Gastrocnemius medialis (tissue), 4 donors: ENCODE data around the gene NR1I2. TPM values are rescaled to one million over a fixed set of nuclear protein-coding genes. Genes with fewer than 3 reads are reported as not detected.

ENCODE experiments used
- ATAC-seq, 2 donors: fragments of 150-250 bp; one replicate each; pipeline ENCODE4 v1.9.1; 2016
- DNase-seq, 2 donors: peaks; one replicate each; pipeline ENCODE4 v3.0.0-alpha.2; 2019
- H3K27ac ChIP-seq, 4 donors: fragments of 200-600 bp; sonication (generic); 1 replicate in 1 of 4; 2 replicates in 3 of 4; pipeline ENCODE4 v1.5.1; 2016 to 2018; ENCODE audit warnings: mild to moderate bottlenecking in 2 of 4, moderate library complexity in 1 of 4
- H3K27me3 ChIP-seq, 3 donors: fragments of 200-600 bp; sonication (generic) in 2 of 3; 1 replicate in 1 of 3; 2 replicates in 2 of 3; pipeline versions ENCODE4 v1.5.1 to v1.6.0; 2016 to 2019; ENCODE audit warnings: mild to moderate bottlenecking in 1 of 3, moderate library complexity in 1 of 3
- H3K36me3 ChIP-seq, 2 donors: fragments of 200-600 bp; sonication (generic) in 1 of 2; one replicate each; pipeline ENCODE4 v1.5.1; 2017 to 2018
- H3K4me1 ChIP-seq, 2 donors: fragments of 200-600 bp; sonication (generic) in 1 of 2; one replicate each; pipeline ENCODE4 v1.5.1; 2016 to 2017; ENCODE audit warnings: mild to moderate bottlenecking in 2 of 2
- H3K4me3 ChIP-seq, 4 donors: fragments of 200-600 bp; sonication (generic) in 3 of 4; 1 replicate in 1 of 4; 2 replicates in 3 of 4; pipeline ENCODE4 v1.5.1; 2016 to 2019; ENCODE audit warnings: mild to moderate bottlenecking in 2 of 4
- H3K9me3 ChIP-seq, 3 donors: fragments of 200-600 bp; sonication (generic) in 2 of 3; 1 replicate in 1 of 3; 2 replicates in 2 of 3; pipeline ENCODE4 v1.5.1; 2016 to 2019
- CTCF ChIP-seq, 5 experiments: fragments of 450-650 bp in 3 of 5; fragments of 200-600 bp in 2 of 5; sonication (generic) in 2 of 5; IDR thresholded peaks in 4 of 5; conservative IDR thresholded peaks in 1 of 5; 1 replicate in 4 of 5; 2 replicates in 1 of 5; pipeline ENCODE4 v1.5.1; 2016 to 2019; ENCODE audit warnings: antibody characterized with exemption in 5 of 5, mild to moderate bottlenecking in 3 of 5, moderate library complexity in 3 of 5
- POLR2A ChIP-seq, 2 donors: fragments of 450-650 bp; IDR thresholded peaks; one replicate each; pipeline ENCODE4 v1.6.1; 2017; ENCODE audit warnings: antibody characterized with exemption in 2 of 2, mild to moderate bottlenecking in 2 of 2, moderate library complexity in 2 of 2
- in situ Hi-C, 4 donors: fragments of 200-750 bp; cut with MboI; loops; one replicate each; pipeline versions ENCODE4 v1.15.0 to v1.8.0; 2017; ENCODE audit warnings: low sequenced_read_pairs in 4 of 4
- intact Hi-C: fragments of 100-400 bp; cut with DNase I; formaldehyde crosslinking; loops from one replicate; pipeline ENCODE4 v1.15.1; 2023; ENCODE audit warnings: low total_unique reads
- total RNA-seq, 4 donors: library from RNA; depleted of rRNA; stranded (reverse); fragments of >200 nt; gene quantifications; one replicate each; pipeline versions ENCODE4 v1.1.0 to v1.2.3, GENCODE V29; 2016

The NR1I2 gene
- total RNA-seq, 4 donors from 2014 or later = 0.17 to 0.18 TPM; not detected in 2

GRCh38 chr3:119810018-119810435 lies 28.1 kb downstream of the NR1I2 start:
- intact Hi-C loops (no loop called here), in situ Hi-C loops (no loop called here)
- Histone ChIP-seq H3K4me1 (no peaks in the 10 kb centered on the region), H3K27me3 (no peaks in the 10 kb centered on the region), H3K4me3 (peak overlapping the region; percentile 46 to 59 (median 52)), H3K9me3 (no peaks in the 10 kb centered on the region), H3K36me3 (no peaks in the 10 kb centered on the region), H3K27ac (no peak overlapping the region)
- ATAC-seq (peak in 1 of 2 donors; percentile 19), DNase-seq (no peak)
- TF ChIP-seq POLR2A (IDR thresholded peaks at IDR 0.05) (no peak), CTCF (IDR thresholded peaks at IDR 0.05 in 4 of 5, conservative IDR thresholded peaks at IDR 0.05 in 1 of 5) (no peak)

DNA sequence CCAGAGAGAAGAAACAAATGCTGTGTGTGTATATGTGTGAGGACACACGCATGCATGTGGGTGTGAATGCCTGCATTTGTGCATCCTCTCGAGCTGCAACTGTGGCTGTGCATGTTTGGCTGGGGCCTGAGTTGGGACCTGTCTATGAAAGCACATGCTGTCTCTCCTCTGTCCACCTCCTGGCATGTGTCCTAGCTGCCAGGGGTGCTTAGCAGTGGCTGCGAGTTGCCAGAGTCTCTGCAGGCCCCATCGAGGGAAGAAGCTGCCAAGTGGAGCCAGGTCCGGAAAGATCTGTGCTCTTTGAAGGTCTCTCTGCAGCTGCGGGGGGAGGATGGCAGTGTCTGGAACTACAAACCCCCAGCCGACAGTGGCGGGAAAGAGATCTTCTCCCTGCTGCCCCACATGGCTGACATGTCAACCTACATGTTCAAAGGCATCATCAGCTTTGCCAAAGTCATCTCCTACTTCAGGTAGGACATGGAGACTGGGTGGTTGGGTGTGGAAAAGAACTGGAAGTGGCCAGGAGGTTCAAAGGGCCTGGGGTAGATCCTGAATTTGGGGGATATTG lies 30.7 kb downstream of the NR1I2 start:
- intact Hi-C loops = no loop called here
- H3K4me3 ChIP-seq = no peak overlapping the region
- H3K9me3 ChIP-seq = no peaks in the 10 kb centered on the region
- H3K4me1 ChIP-seq = no peaks in the 10 kb centered on the region
- ATAC-seq (no peak), DNase-seq (no peak)
- in situ Hi-C loops = no loop called here
- H3K27ac ChIP-seq = no peak overlapping the region
- H3K27me3 ChIP-seq = no peaks in the 10 kb centered on the region
- no peak for TF ChIP-seq CTCF (IDR thresholded peaks at IDR 0.05 in 4 of 5, conservative IDR thresholded peaks at IDR 0.05 in 1 of 5)
- no peaks in the 10 kb centered on the region for H3K36me3 ChIP-seq

- intact Hi-C loops = no loop called here
- in situ Hi-C loops = no loop called here
- H3K36me3 ChIP-seq = no peaks in the 10 kb centered on the region
- H3K4me3 ChIP-seq = no peak overlapping the region
- H3K9me3 ChIP-seq = no peaks in the 10 kb centered on the region
- no peak for ATAC-seq
- no peak overlapping the region for H3K27ac ChIP-seq
- no peaks in the 10 kb centered on the region for H3K27me3 ChIP-seq
- H3K4me1 ChIP-seq = no peaks in the 10 kb centered on the region
- DNase-seq = no peak
- TF ChIP-seq POLR2A (IDR thresholded peaks at IDR 0.05) (no peak), CTCF (IDR thresholded peaks at IDR 0.05 in 4 of 5, conservative IDR thresholded peaks at IDR 0.05 in 1 of 5) (no peak)
Measured at GRCh38 chr3:119815716-119816115, 33.8 kb downstream of the NR1I2 start.

DNA sequence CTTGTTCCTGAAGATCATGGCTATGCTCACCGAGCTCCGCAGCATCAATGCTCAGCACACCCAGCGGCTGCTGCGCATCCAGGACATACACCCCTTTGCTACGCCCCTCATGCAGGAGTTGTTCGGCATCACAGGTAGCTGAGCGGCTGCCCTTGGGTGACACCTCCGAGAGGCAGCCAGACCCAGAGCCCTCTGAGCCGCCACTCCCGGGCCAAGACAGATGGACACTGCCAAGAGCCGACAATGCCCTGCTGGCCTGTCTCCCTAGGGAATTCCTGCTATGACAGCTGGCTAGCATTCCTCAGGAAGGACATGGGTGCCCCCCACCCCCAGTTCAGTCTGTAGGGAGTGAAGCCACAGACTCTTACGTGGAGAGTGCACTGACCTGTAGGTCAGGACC lies 35.2 kb downstream of the NR1I2 start:
- no peak overlapping the region for H3K4me3 ChIP-seq
- DNase-seq (no peak), ATAC-seq (no peak)
- no peaks in the 10 kb centered on the region for H3K36me3 ChIP-seq
- no peaks in the 10 kb centered on the region for H3K27me3 ChIP-seq
- in situ Hi-C loops (no loop called here), intact Hi-C loops (no loop called here)
- H3K9me3 ChIP-seq = no peaks in the 10 kb centered on the region
- H3K27ac ChIP-seq = no peak overlapping the region
- no peaks in the 10 kb centered on the region for H3K4me1 ChIP-seq
- no peak for TF ChIP-seq CTCF (IDR thresholded peaks at IDR 0.05 in 4 of 5, conservative IDR thresholded peaks at IDR 0.05 in 1 of 5)
- TF ChIP-seq POLR2A (IDR thresholded peaks at IDR 0.05) = no peak
